HG03457 (cell line): ENCODE results near the gene TTC34.
"Not testable (repeated sequence)": the region's sequence is repeated elsewhere in the genome, so short reads cannot be mapped to it uniquely, and the experiment has no call there.

Experiments
- ATAC-seq: cut with Tn5 transposase; IDR thresholded peaks from one replicate; pipeline ENCODE4 v1.9.1; 2021; ENCODE audit warnings: moderate number of reproducible peaks; ENCODE audit not compliant: unreplicated experiment

The TTC34 gene

GRCh38 chr1:2778220-2778592 is 23.3 kb downstream of the TTC34 start:
- ATAC-seq: no peak

DNA sequence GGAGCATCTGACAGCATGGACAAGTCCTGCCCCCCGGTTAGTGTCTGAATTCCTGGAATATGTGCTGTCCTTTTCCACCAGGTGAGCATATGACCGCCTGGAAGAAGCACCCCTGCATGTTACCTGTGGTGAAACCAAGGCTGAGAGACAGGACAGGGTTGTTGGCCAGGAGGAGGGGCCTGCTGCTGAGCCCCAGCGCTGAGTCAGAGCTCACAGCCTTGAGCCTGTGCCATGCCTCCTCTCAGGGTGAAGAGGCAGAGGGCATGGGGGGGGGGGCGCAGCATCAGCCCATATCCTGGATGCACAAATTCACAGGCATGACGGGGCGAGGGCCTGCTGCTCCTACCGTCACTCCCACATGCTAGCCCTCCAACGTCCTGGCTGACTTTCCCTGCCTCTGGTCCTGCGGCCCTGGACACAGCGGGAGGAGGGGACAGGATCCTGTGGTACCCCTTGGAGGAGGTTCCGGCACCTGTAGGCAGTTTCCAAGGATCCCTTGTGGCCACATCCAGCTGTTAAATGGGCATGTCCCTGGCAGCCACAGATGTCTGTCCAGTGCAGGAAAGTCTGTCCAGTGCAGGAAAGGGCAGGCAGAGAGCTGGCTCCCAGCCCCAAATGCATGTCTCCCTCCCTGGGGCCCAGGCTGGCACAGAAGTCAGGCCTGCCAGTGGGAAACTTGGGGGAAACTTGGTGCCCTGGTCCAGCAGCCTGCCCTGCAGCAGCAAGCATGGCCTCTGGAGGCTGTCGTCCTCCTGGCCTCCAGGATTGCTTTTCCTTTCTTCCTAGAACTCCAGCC is 23.9 kb downstream of the TTC34 start:
- ATAC-seq: no peak

DNA sequence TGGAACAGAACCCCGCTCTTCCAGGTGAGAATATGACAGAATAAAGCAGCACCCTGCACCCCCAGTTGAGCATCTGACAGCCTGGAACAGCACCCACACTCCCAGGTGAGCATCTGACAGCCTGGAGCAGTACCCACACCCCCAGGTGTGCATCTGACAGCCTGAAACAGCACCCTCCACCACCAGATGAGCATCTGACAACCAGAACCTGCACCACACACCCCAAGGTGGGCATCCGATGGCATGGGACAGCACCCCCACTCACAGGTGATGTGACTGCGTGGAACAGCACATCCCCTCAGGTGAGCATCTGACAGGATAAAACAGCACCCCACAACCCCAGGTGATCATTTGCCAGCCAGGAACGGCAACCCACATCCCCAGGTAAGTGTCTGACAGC is 26.2 kb downstream of the TTC34 start:
- not testable (repeated sequence) for ATAC-seq

GRCh38 chr1:2768052-2768451 is 33.4 kb downstream of the TTC34 start:
- not testable (repeated sequence) for ATAC-seq

DNA sequence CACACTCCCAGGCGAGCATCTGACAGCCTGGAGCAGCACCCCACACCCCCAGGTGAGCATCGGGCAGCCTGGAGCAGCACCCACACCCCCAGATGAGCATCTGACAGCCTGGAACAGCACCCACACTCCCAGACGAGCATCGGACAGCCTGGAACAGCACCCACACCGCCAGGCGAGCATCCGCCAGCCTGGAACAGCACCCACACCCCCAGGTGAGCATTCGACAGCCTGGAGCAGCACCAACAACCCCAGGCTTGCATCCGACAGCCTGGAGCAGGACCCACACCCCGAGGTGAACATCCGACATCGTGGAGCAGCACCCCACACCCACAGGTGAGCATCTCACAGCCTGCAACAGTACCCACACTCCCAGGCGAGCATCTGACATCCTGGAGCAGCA is 42.1 kb downstream of the TTC34 start:
- not testable (repeated sequence) for ATAC-seq

DNA sequence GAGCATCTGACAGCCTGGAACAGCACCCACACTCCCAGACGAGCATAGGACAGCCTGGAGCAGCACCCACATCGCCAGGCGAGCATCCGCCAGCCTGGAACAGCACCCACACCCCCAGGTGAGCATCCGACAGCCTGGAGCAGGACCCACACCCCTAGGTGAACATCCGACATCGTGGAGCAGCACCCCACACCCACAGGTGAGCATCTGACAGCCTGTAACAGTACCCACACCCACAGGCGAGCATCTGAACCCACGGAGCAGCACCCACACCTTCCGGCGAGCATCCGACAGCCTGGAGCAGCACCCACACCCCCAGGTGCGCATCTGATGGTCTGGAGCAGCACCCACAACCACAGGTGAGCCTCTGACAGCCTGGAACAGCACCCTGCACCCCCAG is 44.0 kb downstream of the TTC34 start:
- not testable (repeated sequence) for ATAC-seq

DNA sequence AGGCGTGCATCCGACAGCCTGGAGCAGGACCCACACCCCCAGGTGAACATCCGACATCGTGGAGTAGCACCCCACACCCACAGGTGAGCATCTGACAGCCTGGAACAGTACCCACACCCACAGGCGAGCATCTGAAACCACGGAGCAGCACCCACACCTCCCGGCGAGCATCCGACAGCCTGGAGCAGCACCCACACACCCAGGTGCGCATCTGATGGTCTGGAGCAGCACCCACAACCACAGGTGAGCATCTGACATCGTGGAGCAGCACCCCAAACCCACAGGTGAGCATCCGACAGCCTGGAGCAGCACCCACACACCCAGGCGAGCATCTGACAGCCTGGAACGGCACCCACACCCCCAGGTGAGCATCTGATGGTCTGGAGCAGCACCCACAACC is 46.1 kb downstream of the TTC34 start:
- ATAC-seq: not testable (repeated sequence)

DNA sequence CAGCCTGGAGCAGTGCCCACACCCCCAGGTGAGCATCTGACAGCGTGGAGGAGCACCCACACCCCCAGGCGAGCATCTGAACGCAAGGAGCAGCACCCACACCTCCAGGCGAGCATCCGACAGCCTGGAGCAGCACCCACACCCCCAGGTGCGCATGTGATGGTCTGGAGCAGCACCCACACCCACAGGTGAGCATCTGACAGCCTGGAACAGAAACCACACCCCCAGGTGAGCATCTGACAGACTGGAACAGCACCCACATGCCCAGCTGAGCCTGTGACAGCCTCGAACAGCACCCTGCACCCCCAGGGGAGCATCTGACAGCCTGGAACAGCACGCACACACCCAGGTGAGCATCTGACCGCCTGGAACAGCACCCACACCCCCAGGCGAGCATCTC is 46.9 kb downstream of the TTC34 start:
- ATAC-seq: not testable (repeated sequence)

GRCh38 chr1:2752503-2752902 is 49.0 kb downstream of the TTC34 start:
- ATAC-seq: not testable (repeated sequence)

DNA sequence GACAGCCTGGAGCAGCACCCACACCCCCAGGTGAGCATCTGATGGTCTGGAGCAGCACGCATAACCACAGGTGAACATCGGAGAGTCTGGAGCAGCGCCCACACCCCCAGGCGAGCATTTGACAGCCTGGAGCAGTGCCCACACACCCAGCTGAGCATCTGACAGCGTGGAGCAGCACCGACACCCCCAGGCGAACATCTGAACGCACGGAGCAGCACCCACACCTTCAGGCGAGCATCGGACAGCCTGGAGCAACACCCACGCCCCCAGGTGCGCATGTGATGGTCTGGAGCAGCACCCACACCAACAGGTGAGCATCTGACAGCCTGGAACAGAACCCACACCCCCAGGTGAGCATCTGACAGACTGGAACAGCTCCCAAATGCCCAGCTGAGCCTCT is 49.6 kb downstream of the TTC34 start:
- ATAC-seq: not testable (repeated sequence)

DNA sequence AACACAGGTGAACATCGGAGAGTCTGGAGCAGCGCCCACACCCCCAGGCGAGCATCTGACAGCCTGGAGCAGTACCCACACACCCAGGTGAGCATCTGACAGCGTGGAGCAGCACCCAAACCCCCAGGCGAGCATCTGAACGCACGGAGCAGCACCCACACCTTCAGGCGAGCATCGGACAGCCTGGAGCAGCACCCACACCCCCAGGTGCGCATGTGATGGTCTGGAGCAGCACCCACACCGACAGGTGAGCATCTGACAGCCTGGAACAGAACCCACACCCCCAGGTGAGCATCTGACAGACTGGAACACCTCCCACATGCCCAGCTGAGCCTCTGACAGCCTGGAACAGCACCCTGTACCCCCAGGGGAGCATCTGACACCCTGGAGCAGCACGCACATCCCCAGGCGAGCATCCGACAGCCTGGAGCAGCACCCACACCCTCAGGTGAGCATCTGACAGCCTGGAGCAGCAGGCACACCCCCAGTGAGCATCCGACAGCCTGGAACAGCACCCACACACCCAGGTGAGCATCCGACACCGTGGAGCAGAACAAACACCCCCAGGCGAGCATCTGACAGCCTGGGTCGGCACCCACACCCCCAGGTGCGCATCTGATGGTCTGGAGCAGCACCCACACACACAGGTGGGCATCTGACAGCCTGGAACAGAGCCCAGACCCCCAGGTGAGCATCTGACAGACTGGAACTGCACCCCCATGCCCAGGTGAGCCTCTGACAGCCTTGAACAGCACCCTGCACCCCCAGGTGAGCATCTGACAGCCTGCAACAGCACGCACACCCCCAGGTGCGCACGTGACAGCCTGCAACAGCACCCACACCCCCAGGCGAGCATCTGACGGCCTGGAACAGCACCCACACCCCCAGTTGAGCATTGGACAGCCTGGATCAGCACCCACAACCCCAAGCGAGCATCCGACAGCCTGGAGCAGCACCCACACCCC is 50.4 kb downstream of the TTC34 start:
- ATAC-seq: not testable (repeated sequence)

DNA sequence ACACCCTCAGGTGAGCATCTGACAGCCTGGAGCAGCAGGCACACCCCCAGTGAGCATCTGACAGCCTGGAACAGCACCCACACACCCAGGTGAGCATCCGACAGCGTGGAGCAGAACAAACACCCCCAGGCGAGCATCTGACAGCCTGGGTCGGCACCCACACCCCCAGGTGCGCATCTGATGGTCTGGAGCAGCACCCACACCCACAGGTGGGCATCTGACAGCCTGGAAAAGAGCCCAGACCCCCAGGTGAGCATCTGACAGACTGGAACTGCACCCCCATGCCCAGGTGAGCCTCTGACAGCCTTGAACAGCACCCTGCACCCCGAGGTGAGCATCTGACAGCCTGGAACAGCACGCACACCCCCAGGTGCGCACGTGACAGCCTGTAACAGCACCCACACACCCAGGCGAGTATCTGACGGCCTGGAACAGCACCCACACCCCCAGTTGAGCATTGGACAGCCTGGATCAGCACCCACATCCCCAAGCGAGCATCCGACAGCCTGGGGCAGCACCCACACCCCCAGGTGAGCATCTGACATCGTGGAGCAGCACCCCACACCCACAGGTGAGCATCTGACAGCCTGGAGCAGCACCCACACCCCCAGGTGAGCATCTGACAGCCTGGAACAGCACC is 51.3 kb downstream of the TTC34 start:
- ATAC-seq: not testable (repeated sequence)

GRCh38 chr1:2748626-2749025 is 52.9 kb downstream of the TTC34 start:
- not testable (repeated sequence) for ATAC-seq

GRCh38 chr1:2694796-2695195 is 106.7 kb downstream of the TTC34 start:
- not testable (repeated sequence) for ATAC-seq

- ATAC-seq: not testable (repeated sequence)
Observed at GRCh38 chr1:2690180-2690579, 111.3 kb downstream of the TTC34 start.

DNA sequence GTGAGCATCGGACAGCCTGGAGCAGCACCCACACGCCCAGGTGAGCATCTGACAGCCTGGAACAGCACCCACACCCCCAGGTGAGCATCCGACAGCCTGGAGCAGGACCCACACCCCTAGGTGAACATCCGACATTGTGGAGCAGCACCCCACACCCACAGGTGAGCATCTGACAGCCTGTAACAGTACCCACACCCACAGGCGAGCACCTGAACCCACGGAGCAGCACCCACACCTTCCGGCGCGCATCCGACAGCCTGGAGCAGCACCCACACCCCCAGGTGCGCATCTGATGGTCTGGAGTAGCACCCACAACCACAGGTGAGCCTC is 113.2 kb downstream of the TTC34 start:
- not testable (repeated sequence) for ATAC-seq

GRCh38 chr1:2687638-2688335 is 113.7 kb downstream of the TTC34 start:
- ATAC-seq: not testable (repeated sequence)

DNA sequence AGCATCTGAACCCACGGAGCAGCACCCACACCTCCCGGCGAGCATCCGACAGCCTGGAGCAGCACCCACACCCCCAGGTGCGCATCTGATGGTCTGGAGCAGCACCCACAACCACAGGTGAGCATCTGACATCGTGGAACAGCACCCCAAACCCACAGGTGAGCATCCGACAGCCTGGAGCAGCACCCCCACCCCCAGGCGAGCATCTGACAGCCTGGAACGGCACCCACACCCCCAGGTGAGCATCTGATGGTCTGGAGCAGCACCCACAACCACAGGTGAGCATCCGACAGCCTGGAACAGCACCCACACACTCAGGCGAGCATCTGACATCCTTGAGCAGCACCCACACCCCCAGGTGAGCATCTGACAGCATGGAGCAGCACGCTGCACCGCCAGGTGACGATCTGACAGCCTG is 114.3 kb downstream of the TTC34 start:
- not testable (repeated sequence) for ATAC-seq

DNA sequence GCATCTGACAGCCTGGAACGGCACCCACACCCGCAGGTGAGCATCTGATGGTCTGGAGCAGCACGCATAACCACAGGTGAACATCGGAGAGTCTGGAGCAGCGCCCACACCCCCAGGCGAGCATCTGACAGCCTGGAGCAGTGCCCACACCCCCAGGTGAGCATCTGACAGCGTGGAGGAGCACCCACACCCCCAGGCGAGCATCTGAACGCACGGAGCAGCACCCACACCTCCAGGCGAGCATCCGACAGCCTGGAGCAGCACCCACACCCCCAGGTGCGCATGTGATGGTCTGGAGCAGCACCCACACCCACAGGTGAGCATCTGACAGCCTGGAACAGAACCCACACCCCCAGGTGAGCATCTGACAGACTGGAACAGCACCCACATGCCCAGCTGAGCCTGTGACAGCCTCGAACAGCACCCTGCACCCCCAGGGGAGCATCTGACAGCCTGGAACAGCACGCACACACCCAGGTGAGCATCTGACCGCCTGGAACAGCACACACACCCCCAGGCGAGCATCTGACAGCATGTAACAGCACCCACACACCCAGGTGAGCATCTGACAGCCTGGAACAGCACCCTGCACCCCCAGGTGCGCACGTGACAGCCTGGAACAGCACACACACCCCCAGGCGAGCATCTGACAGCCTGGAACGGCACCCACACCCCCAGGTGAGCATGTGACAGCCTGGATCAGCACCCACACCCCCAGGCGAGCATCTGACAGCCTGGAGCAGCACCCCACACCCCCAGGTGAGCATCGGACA is 115.2 kb downstream of the TTC34 start:
- not testable (repeated sequence) for ATAC-seq

GRCh38 chr1:2685671-2686070 is 115.8 kb downstream of the TTC34 start:
- ATAC-seq: not testable (repeated sequence)
